GM12878 (cell line): ENCODE data around the gene NFATC3. TPM values are rescaled to one million over a fixed set of nuclear protein-coding genes. Genes with fewer than 3 reads are reported as not detected.
"Not testable (repeated sequence)": the region's sequence is repeated elsewhere in the genome, so short reads cannot be mapped to it uniquely, and the experiment has no call there.

Source experiments
- ATAC-seq: fragments of 200-7000 bp; cut with Tn5 transposase; 3 replicates; pipeline ENCODE4 v1.9.1; 2020; ENCODE audit warnings: mild to moderate bottlenecking, moderate library complexity
- BruUV-seq: library from RNA; stranded (reverse); fragments of 400-500 nt; replicated peaks from 2 replicates; lab custom pipeline; 2021; lab: Mats Ljungman, UMichigan
- CTCF ChIA-PET: fragments of 300-600 bp; sonication (Branson Sonifier 250); formaldehyde crosslinking; extraction: SDS; loops from one replicate; lab custom pipeline; 2021; ENCODE audit warnings: inconsistent platforms; lab: Yijun Ruan, JAX
- POLR2A ChIA-PET: fragments of 350-600 bp; formaldehyde crosslinking; extraction: SDS; loops from one replicate; lab custom pipeline; 2021; ENCODE audit warnings: inconsistent platforms; lab: Charles Lee
- RAD21 ChIA-PET: fragments of 300-600 bp; sonication (Branson Sonifier 250); formaldehyde crosslinking; loops from one replicate; lab custom pipeline; 2023; ENCODE audit warnings: antibody characterized with exemption; ENCODE audit not compliant: unreplicated experiment; lab: Charles Lee
- SMC1A ChIA-PET: fragments of 300-600 bp; sonication (Branson Sonifier 250); formaldehyde crosslinking; loops from one replicate; lab custom pipeline; 2023; ENCODE audit not compliant: unreplicated experiment, uncharacterized antibody; lab: Charles Lee
- DNase-seq: peaks from one replicate; pipeline ENCODE4 v3.0.0-alpha.2; 2011; ENCODE audit warnings: low read depth, low spot score
- FAIRE-seq: peaks from 3 replicates; lab custom pipeline; 2011; peaks lifted over from hg19 to GRCh38; lab: Jason Lieb, UNC
- H2AFZ ChIP-seq: 2 replicates; pipeline ENCODE4 v1.6.0; 2011; ENCODE audit warnings: low read depth, low read length, control low read depth; ENCODE audit not compliant: control insufficient read depth
- H3K27ac ChIP-seq: 2 replicates; pipeline ENCODE4 v1.5.1; 2011; ENCODE audit warnings: control low read depth; ENCODE audit not compliant: control insufficient read depth, insufficient read depth
- H3K27me3 ChIP-seq, 2 experiments: replicated peaks in 1 of 2; 2 replicates each; pipeline versions ENCODE4 v1.6.0 to v1.6.1; 2011; ENCODE audit warnings: low read length in 1 of 2; ENCODE audit not compliant: control insufficient read depth in 2 of 2, insufficient read depth in 2 of 2
- H3K36me3 ChIP-seq, 2 experiments: 2 replicates each; pipeline ENCODE4 v1.5.1; 2011; ENCODE audit warnings: low read length in 1 of 2; ENCODE audit not compliant: control insufficient read depth in 2 of 2, insufficient read depth in 2 of 2
- H3K4me1 ChIP-seq: 2 replicates; pipeline ENCODE4 v1.6.1; 2011; ENCODE audit warnings: mild to moderate bottlenecking, low read length, moderate library complexity, mixed read lengths; ENCODE audit not compliant: control insufficient read depth, insufficient read depth
- H3K4me2 ChIP-seq: 2 replicates; pipeline ENCODE4 v1.6.0; 2011; ENCODE audit warnings: control low read depth; ENCODE audit not compliant: control insufficient read depth, insufficient read depth
- H3K4me3 ChIP-seq: fragments of 200-600 bp; sonication (generic); 2 replicates; pipeline ENCODE4 v1.5.1; 2016
- H3K79me2 ChIP-seq: 2 replicates; pipeline ENCODE4 v1.6.0; 2011; ENCODE audit warnings: low read length; ENCODE audit not compliant: control insufficient read depth, insufficient read depth
- H3K9ac ChIP-seq: 2 replicates; pipeline ENCODE4 v1.8.0; 2011; ENCODE audit warnings: low read length, control low read depth, mixed read lengths; ENCODE audit not compliant: control insufficient read depth, insufficient read depth
- H3K9me3 ChIP-seq: replicated peaks from 3 replicates; pipeline ENCODE4 v1.5.1; 2011; ENCODE audit warnings: mild to moderate bottlenecking, low read length; ENCODE audit not compliant: control insufficient read depth, insufficient read depth
- H4K20me1 ChIP-seq: 2 replicates; pipeline ENCODE4 v1.6.0; 2011; ENCODE audit not compliant: control insufficient read depth, insufficient read depth
- ATF7 ChIP-seq: fragments of 450-650 bp; IDR thresholded peaks from 2 replicates; pipeline ENCODE4 v1.6.1; 2016; ENCODE audit warnings: low read depth, mild to moderate bottlenecking
- BACH1 ChIP-seq: fragments of 450-650 bp; IDR thresholded peaks from 2 replicates; pipeline ENCODE4 v1.6.1; 2017; ENCODE audit warnings: mild to moderate bottlenecking, borderline replicate concordance
- BHLHE40 ChIP-seq, 2 experiments: fragments of 450-650 bp in 1 of 2; IDR thresholded peaks; 2 replicates each; pipeline ENCODE4 v1.6.1; 2011 to 2017; ENCODE audit warnings: low read depth in 2 of 2, borderline replicate concordance in 1 of 2, improper control_type of control experiment in 1 of 2, low read length in 1 of 2, mild to moderate bottlenecking in 1 of 2
- HDGF ChIP-seq: fragments of 450-650 bp; IDR thresholded peaks from 2 replicates; pipeline ENCODE4 v1.6.1; 2016; ENCODE audit warnings: antibody characterized with exemption
- JUNB ChIP-seq: IDR thresholded peaks from 2 replicates; pipeline ENCODE4 v1.6.1; 2016; ENCODE audit warnings: antibody characterized with exemption, mild to moderate bottlenecking
- MTA2 ChIP-seq: fragments of 450-650 bp; IDR thresholded peaks from 2 replicates; pipeline ENCODE4 v1.6.1; 2016; ENCODE audit warnings: low read depth, mild to moderate bottlenecking, moderate library complexity
- PAX5 ChIP-seq: IDR thresholded peaks from 2 replicates; pipeline ENCODE4 v1.6.1; 2011; ENCODE audit warnings: low read depth, low read length, borderline replicate concordance
- PML ChIP-seq: IDR thresholded peaks from 2 replicates; pipeline ENCODE4 v1.6.1; 2012; ENCODE audit warnings: low read length, inconsistent platforms
- RUNX3 ChIP-seq: IDR thresholded peaks from 2 replicates; pipeline ENCODE4 v1.6.1; 2012; ENCODE audit warnings: low read length, inconsistent platforms
- WGBS: methylation state at CpG from one replicate; pipeline ENCODE4 v1.1.6; 2016; ENCODE audit warnings: low lambda C conversion rate; ENCODE audit not compliant: insufficient replicate concordance, insufficient coverage; ENCODE audit errors: missing lambda C conversion rate; 5-methylcytosine and 5-hydroxymethylcytosine counted together
- in situ Hi-C: fragments of 300-500 bp; cut with MboI; formaldehyde crosslinking; loops from 9 replicates; pipeline ENCODE4 v1.14.3; 2018; ENCODE audit warnings: mixed read lengths
- intact Hi-C: fragments of 100-400 bp; cut with micrococcal nuclease; formaldehyde crosslinking; loops from one replicate; pipeline ENCODE4 v1.14.2; 2022; ENCODE audit not compliant: unreplicated experiment
- polyA plus RNA-seq, 11 experiments: library from polyadenylated mRNA; depleted of rRNA in 4 of 11; unstranded in 6 of 11; stranded (reverse) in 5 of 11; fragments of >200 nt; fragmentation: Nextera tagmentation in 4 of 11; fragmentation: Illumina TruSeq in 1 of 11; extraction: Ambion mirVana in 4 of 11; extraction: Trizol in 1 of 11; gene quantifications; 1 replicate in 1 of 11; 2 replicates in 10 of 11; pipeline versions ENCODE4 v1.2.1 to v1.2.3, GENCODE V29; 2011 to 2016; ENCODE audit warnings: inconsistent platforms in 2 of 11, missing spikeins in 2 of 11, low read depth in 1 of 11
- total RNA-seq, 4 experiments: library from RNA; depleted of rRNA in 3 of 4; stranded (reverse); fragments of >200 nt in 3 of 4; fragmentation: Illumina TruSeq in 1 of 4; extraction: Trizol in 1 of 4; gene quantifications; 2 replicates each; pipeline versions ENCODE4 v1.2.1 to v1.2.3, GENCODE V29; 2013 to 2021
- TF ChIP-seq, protein P1 (sequence below): IDR thresholded peaks from 2 replicates; pipeline ENCODE4 v1.6.1; 2011; ENCODE audit warnings: borderline replicate concordance, low read depth, mild to moderate bottlenecking, moderate library complexity, low read length; ENCODE audit not compliant: insufficient read depth, poor library complexity, severe bottlenecking
- TF ChIP-seq, protein P2 (sequence below): fragments of 450-650 bp; IDR thresholded peaks from 2 replicates; pipeline ENCODE4 v1.6.1; 2016; ENCODE audit warnings: mild to moderate bottlenecking

Gene NFATC3
- total and polyA plus RNA-seq, 10 of the 15 experiments (the other 5 are each of a cell fraction or from before 2014, with no cell fraction given), result 4.2 to 37.6 (median 24.9) TPM

DNA sequence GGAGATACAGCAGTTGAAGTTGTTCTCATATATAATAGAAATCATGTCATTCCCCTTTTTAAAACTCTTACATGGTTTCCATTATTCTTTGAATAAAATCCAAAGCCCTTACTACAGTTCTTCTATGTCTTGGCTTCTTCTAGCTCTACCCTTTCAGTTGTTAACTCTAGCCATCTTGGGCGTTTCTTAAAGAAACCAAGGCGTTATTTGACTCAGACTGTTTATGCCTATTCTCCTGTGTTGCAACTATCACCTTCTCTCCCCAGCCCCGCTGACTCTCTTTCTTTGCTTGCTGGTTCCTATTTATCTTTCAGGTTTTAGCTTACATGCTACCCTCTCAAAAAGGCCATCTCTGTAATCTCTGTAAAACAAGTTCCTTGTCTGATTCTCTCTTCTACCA, 32.7 kb downstream of the NFATC3 start:
- CTCF ChIA-PET, result interaction anchor here (0.7 to 5.4 kb wide), 11 partner anchors 10 to 112 kb away, joined by 3 to 58 read pairs (median 6); partner anchors contain the start of gene NFATC3
- Histone ChIP-seq H3K4me2 (peak overlapping the region; percentile 71; the same call in 1 of the 2 replicates), H3K27me3 (no peaks in the 10 kb centered on the region), H4K20me1 (no peaks in the 10 kb centered on the region), H3K79me2 (peaks cover 56% of the 10 kb centered on the region), H2AFZ (no peak overlapping the region), H3K9me3 (no peaks in the 10 kb centered on the region), H3K36me3 (peaks cover 0 to 1% of the 10 kb centered on the region in 2 experiments; a peak in 2 of 4 replicates), H3K4me1 (peaks cover 19% of the 10 kb centered on the region), H3K27ac (peak overlapping the region; percentile 15; the same call in 1 of the 2 replicates), H3K4me3 (no peak overlapping the region), H3K9ac (no peak overlapping the region)
- no peak for DNase-seq
- BruUV-seq, result no TSS peak
- FAIRE-seq, result peak; percentile 27
- SMC1A ChIA-PET, result interaction anchor here (1.2 to 6.2 kb wide), 10 partner anchors 13 to 108 kb away, joined by 3 to 45 read pairs (median 8); partner anchors contain the start of gene NFATC3
- RAD21 ChIA-PET, result interaction anchor here (1.0 to 3.5 kb wide), 5 partner anchors 24 to 120 kb away, joined by 3 to 24 read pairs (median 4); no protein-coding TSS in a partner anchor
- peak; percentile 38; the same call in 1 of the 2 replicates for TF ChIP-seq JUNB
- TF ChIP-seq, protein P1, sequence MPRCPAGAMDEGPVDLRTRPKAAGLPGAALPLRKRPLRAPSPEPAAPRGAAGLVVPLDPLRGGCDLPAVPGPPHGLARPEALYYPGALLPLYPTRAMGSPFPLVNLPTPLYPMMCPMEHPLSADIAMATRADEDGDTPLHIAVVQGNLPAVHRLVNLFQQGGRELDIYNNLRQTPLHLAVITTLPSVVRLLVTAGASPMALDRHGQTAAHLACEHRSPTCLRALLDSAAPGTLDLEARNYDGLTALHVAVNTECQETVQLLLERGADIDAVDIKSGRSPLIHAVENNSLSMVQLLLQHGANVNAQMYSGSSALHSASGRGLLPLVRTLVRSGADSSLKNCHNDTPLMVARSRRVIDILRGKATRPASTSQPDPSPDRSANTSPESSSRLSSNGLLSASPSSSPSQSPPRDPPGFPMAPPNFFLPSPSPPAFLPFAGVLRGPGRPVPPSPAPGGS, result no peak
- WGBS, result 19% methylated on average over 3 of the region's 3 CpGs
- in situ Hi-C loops, result no loop called here
- POLR2A ChIA-PET, result interaction anchor here (0.6 to 4.1 kb wide), 4 partner anchors 33 to 276 kb away, joined by 3 to 28 read pairs (median 5); partner anchors contain the start of gene NFATC3
- peak; percentile 10; the same call in 2 of the 3 replicates for ATAC-seq
- intact Hi-C loops, result no loop called here

DNA sequence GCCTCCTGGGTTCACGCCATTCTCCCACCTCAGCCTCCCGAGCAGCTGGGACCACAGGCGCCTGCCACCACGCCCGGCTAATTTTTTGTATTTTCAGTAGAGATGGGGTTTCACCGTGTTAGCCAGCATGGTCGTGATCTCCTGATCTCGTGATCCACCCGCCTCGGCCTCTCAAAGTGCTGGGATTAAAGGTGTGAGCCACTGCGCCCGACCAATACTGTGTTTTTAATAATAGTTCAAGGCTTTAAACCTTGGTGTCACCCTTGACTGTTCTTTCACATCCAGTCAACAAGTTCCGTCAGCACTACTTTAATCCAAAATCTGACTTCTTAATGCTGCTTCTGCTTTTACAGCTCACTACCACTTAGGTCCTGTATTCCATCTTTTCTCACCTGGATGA, 33.8 kb downstream of the NFATC3 start:
- WGBS, result 2% methylated on average over 13 of the region's 13 CpGs
- POLR2A ChIA-PET, result interaction anchor here (0.9 to 4.1 kb wide), 5 partner anchors 8 to 82 kb away, joined by 3 to 28 read pairs (median 4); partner anchors contain the start of gene NFATC3
- FAIRE-seq (peak; percentile 47), ATAC-seq (peak; percentile 84), DNase-seq (peak; percentile 33)
- H3K36me3 ChIP-seq, H3K27me3 ChIP-seq, BruUV-seq, H4K20me1 ChIP-seq, H2AFZ ChIP-seq, intact Hi-C loops, H3K9ac ChIP-seq, in situ Hi-C loops, H3K9me3 ChIP-seq: not testable (repeated sequence)
- CTCF ChIA-PET, result interaction anchor here (0.6 to 5.4 kb wide), 14 partner anchors 8 to 143 kb away, joined by 3 to 58 read pairs (median 4); partner anchors contain the start of gene NFATC3
- H3K79me2 ChIP-seq, result peaks cover 52% of the 10 kb centered on the region
- SMC1A ChIA-PET, result interaction anchor here (0.6 to 6.2 kb wide), 19 partner anchors 10 to 235 kb away, joined by 3 to 45 read pairs (median 4); partner anchors contain the start of gene NFATC3
- peak overlapping the region; percentile 71 for H3K4me2 ChIP-seq
- peaks cover 19% of the 10 kb centered on the region for H3K4me1 ChIP-seq
- peak overlapping the region; percentile 30; the same call in 1 of the 2 replicates for H3K4me3 ChIP-seq
- peak overlapping the region; percentile 51; the same call in 1 of the 2 replicates for H3K27ac ChIP-seq
- RAD21 ChIA-PET, result interaction anchor here (0.8 to 3.5 kb wide), 11 partner anchors 11 to 142 kb away, joined by 3 to 24 read pairs (median 7); partner anchors contain the start of gene NFATC3
- peak; percentile 6; the same call in 1 of the 2 replicates for TF ChIP-seq RUNX3
- TF ChIP-seq PML, result peak; percentile 7; the same call in 1 of the 2 replicates
- TF ChIP-seq ATF7, result 0 out of 2 replicates have a peak, but pooled peaks have one; percentile 33
- TF ChIP-seq BHLHE40 (IDR thresholded peaks at IDR 0.05; ENCODE audit: borderline replicate concordance in 1 of 2, low read depth in 2 of 2, low read length in 1 of 2), result peak in 1 of 2 experiments; percentile 73; a peak in 1 of 4 replicates
- peak; percentile 48; the same call in 1 of the 2 replicates for TF ChIP-seq BACH1
- TF ChIP-seq HDGF, result 0 out of 2 replicates have a peak, but pooled peaks have one; percentile 32
- peak; percentile 29; the same call in 1 of the 2 replicates for TF ChIP-seq MTA2
- TF ChIP-seq, protein P2, sequence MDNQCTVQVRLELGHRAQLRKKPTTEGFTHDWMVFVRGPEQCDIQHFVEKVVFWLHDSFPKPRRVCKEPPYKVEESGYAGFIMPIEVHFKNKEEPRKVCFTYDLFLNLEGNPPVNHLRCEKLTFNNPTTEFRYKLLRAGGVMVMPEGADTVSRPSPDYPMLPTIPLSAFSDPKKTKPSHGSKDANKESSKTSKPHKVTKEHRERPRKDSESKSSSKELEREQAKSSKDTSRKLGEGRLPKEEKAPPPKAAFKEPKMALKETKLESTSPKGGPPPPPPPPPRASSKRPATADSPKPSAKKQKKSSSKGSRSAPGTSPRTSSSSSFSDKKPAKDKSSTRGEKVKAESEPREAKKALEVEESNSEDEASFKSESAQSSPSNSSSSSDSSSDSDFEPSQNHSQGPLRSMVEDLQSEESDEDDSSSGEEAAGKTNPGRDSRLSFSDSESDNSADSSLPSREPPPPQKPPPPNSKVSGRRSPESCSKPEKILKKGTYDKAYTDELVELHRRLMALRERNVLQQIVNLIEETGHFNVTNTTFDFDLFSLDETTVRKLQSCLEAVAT, result peak; percentile 42; the same call in 1 of the 2 replicates
- TF ChIP-seq PAX5, result 0 out of 2 replicates have a peak, but pooled peaks have one; percentile 7
